B cell (primary cell): ENCODE measurements around the gene PPP1R7. TPM values are rescaled to one million over a fixed set of nuclear protein-coding genes. Genes with fewer than 3 reads are reported as not detected.

Experiments used
- ATAC-seq: fragments of 200-7000 bp; cut with Tn5 transposase; one replicate; pipeline ENCODE4 v1.10.0; 2021; ENCODE audit warnings: low read depth, mild to moderate bottlenecking, moderate number of reproducible peaks, moderate library complexity
- CTCF ChIA-PET: fragments of 350-600 bp; sonication (Branson Sonifier 250); formaldehyde crosslinking; loops from one replicate; lab custom pipeline; 2021; ENCODE audit warnings: antibody characterized with exemption, inconsistent platforms; lab: Charles Lee
- POLR2A ChIA-PET: fragments of 350-600 bp; sonication (Branson Sonifier 250); formaldehyde crosslinking; loops from one replicate; lab custom pipeline; 2021; ENCODE audit warnings: antibody characterized with exemption; lab: Charles Lee
- DNase-seq: peaks from one replicate; pipeline ENCODE4 v3.0.0; 2013
- H2AFZ ChIP-seq: 2 replicates; pipeline ENCODE4 v1.6.1; 2012; ENCODE audit warnings: mild to moderate bottlenecking, low read depth, low read length; ENCODE audit not compliant: insufficient read depth, poor library complexity, severe bottlenecking
- H3K27ac ChIP-seq, 2 donors: 1 replicate in 1 of 2; 2 replicates in 1 of 2; pipeline ENCODE4 v1.5.1; 2012 to 2013; ENCODE audit warnings: low read length in 2 of 2, mild to moderate bottlenecking in 2 of 2, moderate library complexity in 1 of 2
- H3K27me3 ChIP-seq, 4 experiments: fragments of 200-600 bp in 1 of 4; sonication (generic) in 1 of 4; replicated peaks in 1 of 4; 1 replicate in 2 of 4; 2 replicates in 2 of 4; pipeline versions ENCODE4 v1.6.1 to v1.7.0; 2013 to 2016; ENCODE audit warnings: low read length in 3 of 4, mild to moderate bottlenecking in 2 of 4, mixed read lengths in 1 of 4, moderate library complexity in 1 of 4; ENCODE audit not compliant: insufficient read depth in 4 of 4, control insufficient read depth in 3 of 4; ENCODE audit errors: control extremely low read depth in 1 of 4
- H3K36me3 ChIP-seq, 2 experiments: replicated peaks in 1 of 2; 1 replicate in 1 of 2; 2 replicates in 1 of 2; pipeline versions ENCODE4 v1.6.1 to v1.7.1; 2013; ENCODE audit warnings: low read length in 1 of 2; ENCODE audit not compliant: insufficient read depth in 2 of 2, control insufficient read depth in 1 of 2; ENCODE audit errors: control extremely low read depth in 1 of 2, extremely low read depth in 1 of 2
- H3K4me1 ChIP-seq, 2 donors: fragments of 200-600 bp in 1 of 2; sonication (generic) in 1 of 2; 1 replicate in 1 of 2; 2 replicates in 1 of 2; pipeline versions ENCODE4 v1.5.1 to v1.6.1; 2013 to 2017; ENCODE audit warnings: low read length in 2 of 2; ENCODE audit not compliant: control insufficient read depth in 2 of 2, insufficient read depth in 2 of 2
- H3K4me2 ChIP-seq: replicated peaks from 2 replicates; pipeline ENCODE3; 2012; ENCODE audit warnings: mild to moderate bottlenecking, low read depth, low read length; ENCODE audit not compliant: poor library complexity, severe bottlenecking
- H3K4me3 ChIP-seq, 5 experiments: fragments of 200-600 bp in 1 of 5; sonication (generic) in 1 of 5; 1 replicate in 3 of 5; 2 replicates in 2 of 5; pipeline versions ENCODE4 v1.5.1 to v1.7.0; 2011 to 2016; ENCODE audit warnings: low read length in 4 of 5, mild to moderate bottlenecking in 4 of 5, low read depth in 2 of 5, control low read depth in 1 of 5, moderate library complexity in 1 of 5; ENCODE audit not compliant: insufficient read depth in 1 of 5; ENCODE audit errors: control extremely low read depth in 1 of 5, extremely low read depth in 1 of 5
- H3K79me2 ChIP-seq: fragments of 200-600 bp; sonication (generic); one replicate; pipeline ENCODE4 v1.6.0; 2016; ENCODE audit warnings: low read length; ENCODE audit not compliant: control insufficient read depth, insufficient read depth
- H3K9ac ChIP-seq: fragments of 200-600 bp; sonication (generic); 2 replicates; pipeline ENCODE4 v1.6.1; 2017; ENCODE audit warnings: mild to moderate bottlenecking, low read length, moderate library complexity
- H3K9me3 ChIP-seq, 3 donors: one replicate each; pipeline versions ENCODE4 v1.6.1 to v1.7.1; 2013; ENCODE audit warnings: low read length in 2 of 3; ENCODE audit not compliant: control insufficient read depth in 2 of 3, insufficient read depth in 1 of 3; ENCODE audit errors: control extremely low read depth in 1 of 3
- H4K20me1 ChIP-seq: 2 replicates; pipeline ENCODE4 v1.6.0; 2012; ENCODE audit warnings: mild to moderate bottlenecking, low read length; ENCODE audit not compliant: insufficient read depth, control insufficient read depth, poor library complexity, severe bottlenecking
- H3K27ac Mint-ChIP-seq: one replicate; pipeline ENCODE4 v1.8.0; 2021; ENCODE audit warnings: mixed read lengths
- H3K27me3 Mint-ChIP-seq: one replicate; pipeline ENCODE4 v1.8.0; 2021; ENCODE audit warnings: mixed read lengths
- H3K4me1 Mint-ChIP-seq: one replicate; pipeline ENCODE4 v1.8.0; 2021; ENCODE audit warnings: mixed read lengths
- H3K4me3 Mint-ChIP-seq: one replicate; pipeline ENCODE4 v1.8.0; 2021; ENCODE audit warnings: mixed read lengths
- H3K9me3 Mint-ChIP-seq: one replicate; pipeline ENCODE4 v1.8.0; 2022; ENCODE audit warnings: mixed read lengths; ENCODE audit not compliant: insufficient read depth
- EZH2 ChIP-seq: IDR thresholded peaks from 2 replicates; pipeline ENCODE4 v1.6.1; 2012; ENCODE audit warnings: borderline replicate concordance, low read depth, mild to moderate bottlenecking, moderate library complexity, low read length; ENCODE audit not compliant: insufficient read depth, poor library complexity, severe bottlenecking
- WGBS: methylation state at CpG from one replicate; pipeline ENCODE4 v1.1.5; 2013; ENCODE audit warnings: missing lambda C conversion rate; ENCODE audit not compliant: insufficient coverage; 5-methylcytosine and 5-hydroxymethylcytosine counted together
- intact Hi-C: fragments of 100-400 bp; cut with micrococcal nuclease; formaldehyde crosslinking; loops from one replicate; pipeline ENCODE4 v1.10.0; 2022
- polyA plus RNA-seq: library from polyadenylated mRNA; depleted of rRNA; stranded (reverse); fragments of >200 nt; gene quantifications from 2 replicates; pipeline ENCODE4 v1.2.3, GENCODE V29; 2012
- total RNA-seq, 2 donors: library from RNA; stranded (reverse); fragments of 120-200 nt in 1 of 2; gene quantifications; 1 replicate in 1 of 2; 2 replicates in 1 of 2; pipeline versions ENCODE4 v1.2.3 to v1.2.4, GENCODE V29; 2013 to 2022
- TF ChIP-seq, protein P1 (sequence below): fragments of 200-600 bp; IDR thresholded peaks from one replicate; pipeline ENCODE4 v1.8.0; 2022; ENCODE audit warnings: antibody characterized with exemption, mild to moderate bottlenecking

Gene PPP1R7
- total and polyA plus RNA-seq, 2 donors (not counting 1 experiment from before 2014, with no cell fraction given), result 37.7 to 50.9 TPM

DNA sequence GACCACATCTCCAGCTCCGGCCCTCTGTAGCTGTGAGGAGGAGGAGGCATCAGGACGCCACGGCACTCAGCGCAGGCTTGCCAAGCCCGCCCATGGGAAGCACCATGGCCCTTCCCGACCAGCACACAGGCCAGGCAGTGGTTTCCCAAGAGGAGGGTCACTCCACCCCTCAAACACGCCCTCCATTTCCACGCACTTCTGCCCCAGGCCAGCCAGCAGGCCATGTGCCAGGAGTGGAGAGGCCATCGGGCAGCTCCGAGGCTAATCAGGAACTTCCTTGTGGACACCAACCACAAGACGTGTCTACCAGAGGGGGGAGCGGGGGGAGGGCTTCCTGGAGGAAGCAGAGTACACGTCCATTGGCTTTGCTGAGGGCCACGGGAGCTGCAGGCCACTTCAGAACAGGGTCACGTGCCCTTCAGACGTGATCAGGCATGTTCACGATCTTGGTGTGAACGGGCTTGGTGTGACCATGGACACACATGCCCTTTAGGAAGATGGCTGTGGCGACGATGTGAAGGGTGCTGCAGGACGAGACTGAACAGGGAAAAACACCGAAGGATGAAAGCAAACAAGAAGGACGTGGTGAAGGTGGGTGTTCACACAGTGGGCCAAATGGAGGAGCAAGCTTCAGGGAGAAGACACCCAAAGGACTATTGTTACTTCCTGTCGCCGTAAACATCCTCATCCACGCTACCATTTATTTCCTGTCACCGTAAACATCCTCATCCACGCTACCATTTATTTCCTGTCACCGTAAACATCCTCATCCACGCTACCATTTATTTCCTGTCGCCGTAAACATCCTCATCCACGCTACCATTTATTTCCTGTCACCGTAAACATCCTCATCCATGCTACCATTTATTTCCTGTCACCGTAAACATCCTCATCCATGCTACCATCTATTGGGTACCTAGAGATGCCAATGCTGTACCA lies 41.7 kb upstream of the PPP1R7 start:
- H3K27me3 ChIP-seq, result no peaks in the 10 kb centered on the region
- CTCF ChIA-PET, result interaction anchor here (3.3 kb wide), 1 partner anchor 8 kb away, joined by 20 read pairs; the partner anchor contains the start of gene MTERF4
- peak overlapping the region; percentile 1 for H2AFZ ChIP-seq
- no peaks in the 10 kb centered on the region for H4K20me1 ChIP-seq
- DNase-seq (no peak), ATAC-seq (no peak)
- H3K36me3 ChIP-seq, result peaks cover 0 to 10% of the 10 kb centered on the region in 2 experiments
- H3K9me3 ChIP-seq, result peaks cover 0 to 6% (median 0%) of the 10 kb centered on the region in 3 donors
- H3K9me3 Mint-ChIP-seq, result no peaks in the 10 kb centered on the region
- H3K4me3 Mint-ChIP-seq, result peak overlapping the region; percentile 63
- H3K4me1 ChIP-seq, result peaks cover 35 to 65% of the 10 kb centered on the region in 2 donors
- no peaks in the 10 kb centered on the region for H3K27me3 Mint-ChIP-seq
- peak overlapping the region; percentile 48 for H3K4me2 ChIP-seq
- no peak for TF ChIP-seq EZH2
- TF ChIP-seq, protein P1, sequence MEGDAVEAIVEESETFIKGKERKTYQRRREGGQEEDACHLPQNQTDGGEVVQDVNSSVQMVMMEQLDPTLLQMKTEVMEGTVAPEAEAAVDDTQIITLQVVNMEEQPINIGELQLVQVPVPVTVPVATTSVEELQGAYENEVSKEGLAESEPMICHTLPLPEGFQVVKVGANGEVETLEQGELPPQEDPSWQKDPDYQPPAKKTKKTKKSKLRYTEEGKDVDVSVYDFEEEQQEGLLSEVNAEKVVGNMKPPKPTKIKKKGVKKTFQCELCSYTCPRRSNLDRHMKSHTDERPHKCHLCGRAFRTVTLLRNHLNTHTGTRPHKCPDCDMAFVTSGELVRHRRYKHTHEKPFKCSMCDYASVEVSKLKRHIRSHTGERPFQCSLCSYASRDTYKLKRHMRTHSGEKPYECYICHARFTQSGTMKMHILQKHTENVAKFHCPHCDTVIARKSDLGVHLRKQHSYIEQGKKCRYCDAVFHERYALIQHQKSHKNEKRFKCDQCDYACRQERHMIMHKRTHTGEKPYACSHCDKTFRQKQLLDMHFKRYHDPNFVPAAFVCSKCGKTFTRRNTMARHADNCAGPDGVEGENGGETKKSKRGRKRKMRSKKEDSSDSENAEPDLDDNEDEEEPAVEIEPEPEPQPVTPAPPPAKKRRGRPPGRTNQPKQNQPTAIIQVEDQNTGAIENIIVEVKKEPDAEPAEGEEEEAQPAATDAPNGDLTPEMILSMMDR, result no peak
- peaks cover 53% of the 10 kb centered on the region for H3K4me1 Mint-ChIP-seq
- POLR2A ChIA-PET, result interaction anchor here (2.6 kb wide), 1 partner anchor 18 kb away, joined by 9 read pairs; no protein-coding TSS in a partner anchor
- peak overlapping the region; percentile 89 to 95 for H3K27ac ChIP-seq
- peak overlapping the region; percentile 97 for H3K27ac Mint-ChIP-seq
- intact Hi-C loops, result loop anchor here (10.0 kb wide), 1 partner anchor 544 kb away; the partner anchor contains the start of genes DUSP28 and RNPEPL1
- H3K9ac ChIP-seq, result peak overlapping the region; percentile 24
- H3K4me3 ChIP-seq, result peak overlapping the region in 1 of 5 experiments; percentile 19
- 73% methylated on average over 22 of the region's 35 CpGs for WGBS
- H3K79me2 ChIP-seq, result peaks cover 3% of the 10 kb centered on the region
